A549 (cell line): ENCODE results near the gene ENTPD7.

Source experiments
- CTCF ChIP-seq: fragments of >200 bp; sonication (Bioruptor Twin); formaldehyde crosslinking; IDR thresholded peaks from 3 replicates; pipeline ENCODE4 v1.5.1; 2016
- EHMT2 ChIP-seq: fragments of 200-600 bp; sonication (generic); IDR thresholded peaks from 2 replicates; pipeline ENCODE4 v1.6.1; 2016; ENCODE audit warnings: antibody characterized with exemption, low read depth, mild to moderate bottlenecking, moderate library complexity
- MAZ ChIP-seq: fragments of 150-350 bp; IDR thresholded peaks from 2 replicates; pipeline ENCODE4 v1.6.1; 2014; ENCODE audit warnings: antibody characterized with exemption, low read depth, low read length, borderline replicate concordance
- POLR2AphosphoS2 ChIP-seq: conservative IDR thresholded peaks from 2 replicates; pipeline ENCODE4 v1.6.1; 2012; ENCODE audit warnings: low read length, improper control_type of control experiment, inconsistent platforms
- RAD21 ChIP-seq, 2 experiments: fragments of >200 bp in 1 of 2; sonication (Bioruptor Twin) in 1 of 2; formaldehyde crosslinking in 1 of 2; IDR thresholded peaks in 1 of 2; conservative IDR thresholded peaks in 1 of 2; 2 replicates in 1 of 2; 3 replicates in 1 of 2; pipeline ENCODE4 v1.6.1; 2012 to 2018; ENCODE audit warnings: inconsistent platforms in 1 of 2
- TF ChIP-seq, protein P1 (sequence below): fragments of 200-600 bp; sonication (generic); IDR thresholded peaks from 2 replicates; pipeline ENCODE4 v1.6.1; 2016; ENCODE audit warnings: antibody characterized with exemption, mild to moderate bottlenecking, moderate library complexity

DNA sequence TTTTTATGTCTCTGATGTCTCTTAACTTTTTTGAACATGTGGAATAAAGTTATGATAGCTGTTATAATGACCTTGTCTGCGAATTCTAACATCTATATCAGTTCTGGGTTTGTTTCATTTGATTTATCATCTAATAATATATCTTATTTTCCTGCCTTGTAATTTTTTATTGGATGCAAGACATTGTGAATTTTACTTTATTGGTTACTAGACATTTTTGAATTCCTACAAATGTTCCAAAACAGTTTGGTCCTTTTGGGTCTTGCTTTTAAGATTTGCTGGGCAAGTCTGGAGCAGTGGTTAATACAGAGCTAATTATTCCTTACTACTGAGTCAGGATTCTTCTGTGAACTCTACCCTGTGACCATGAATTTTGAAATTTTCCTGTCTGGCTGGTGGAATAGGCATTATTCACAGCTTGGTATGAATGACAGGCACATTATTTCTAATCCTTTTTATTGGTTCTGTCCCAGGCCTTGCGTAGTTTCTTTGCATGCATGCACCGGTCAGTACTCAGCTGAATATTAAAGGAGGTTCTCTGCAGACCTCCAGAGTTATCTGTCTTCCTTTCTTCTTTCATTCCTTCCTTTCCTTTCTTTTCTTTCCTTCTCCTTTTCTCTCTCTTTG lies 81.7 kb downstream of the ENTPD7 start:
- TF ChIP-seq RAD21 (conservative IDR thresholded peaks at IDR 0.05 in 1 of 2, IDR thresholded peaks at IDR 0.05 in 1 of 2) = no peak
- no peak for TF ChIP-seq POLR2AphosphoS2
- TF ChIP-seq EHMT2 = no peak
- no peak for TF ChIP-seq CTCF
- TF ChIP-seq, protein P1, sequence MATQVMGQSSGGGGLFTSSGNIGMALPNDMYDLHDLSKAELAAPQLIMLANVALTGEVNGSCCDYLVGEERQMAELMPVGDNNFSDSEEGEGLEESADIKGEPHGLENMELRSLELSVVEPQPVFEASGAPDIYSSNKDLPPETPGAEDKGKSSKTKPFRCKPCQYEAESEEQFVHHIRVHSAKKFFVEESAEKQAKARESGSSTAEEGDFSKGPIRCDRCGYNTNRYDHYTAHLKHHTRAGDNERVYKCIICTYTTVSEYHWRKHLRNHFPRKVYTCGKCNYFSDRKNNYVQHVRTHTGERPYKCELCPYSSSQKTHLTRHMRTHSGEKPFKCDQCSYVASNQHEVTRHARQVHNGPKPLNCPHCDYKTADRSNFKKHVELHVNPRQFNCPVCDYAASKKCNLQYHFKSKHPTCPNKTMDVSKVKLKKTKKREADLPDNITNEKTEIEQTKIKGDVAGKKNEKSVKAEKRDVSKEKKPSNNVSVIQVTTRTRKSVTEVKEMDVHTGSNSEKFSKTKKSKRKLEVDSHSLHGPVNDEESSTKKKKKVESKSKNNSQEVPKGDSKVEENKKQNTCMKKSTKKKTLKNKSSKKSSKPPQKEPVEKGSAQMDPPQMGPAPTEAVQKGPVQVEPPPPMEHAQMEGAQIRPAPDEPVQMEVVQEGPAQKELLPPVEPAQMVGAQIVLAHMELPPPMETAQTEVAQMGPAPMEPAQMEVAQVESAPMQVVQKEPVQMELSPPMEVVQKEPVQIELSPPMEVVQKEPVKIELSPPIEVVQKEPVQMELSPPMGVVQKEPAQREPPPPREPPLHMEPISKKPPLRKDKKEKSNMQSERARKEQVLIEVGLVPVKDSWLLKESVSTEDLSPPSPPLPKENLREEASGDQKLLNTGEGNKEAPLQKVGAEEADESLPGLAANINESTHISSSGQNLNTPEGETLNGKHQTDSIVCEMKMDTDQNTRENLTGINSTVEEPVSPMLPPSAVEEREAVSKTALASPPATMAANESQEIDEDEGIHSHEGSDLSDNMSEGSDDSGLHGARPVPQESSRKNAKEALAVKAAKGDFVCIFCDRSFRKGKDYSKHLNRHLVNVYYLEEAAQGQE = no peak
- TF ChIP-seq MAZ = no peak
